HEK293T (cell line): ENCODE results near the gene VPS16.

ENCODE experiments used
- CTCF ChIA-PET: fragments of 350-600 bp; formaldehyde crosslinking; extraction: SDS; loops from one replicate; lab custom pipeline; 2021; ENCODE audit warnings: antibody characterized with exemption, inconsistent platforms; lab: Yijun Ruan, JAX
- POLR2A ChIA-PET: fragments of 350-600 bp; formaldehyde crosslinking; extraction: SDS; loops from one replicate; lab custom pipeline; 2020; ENCODE audit warnings: antibody characterized with exemption, inconsistent platforms; lab: Yijun Ruan, JAX
- DNase-seq: peaks from one replicate; pipeline ENCODE4 v3.0.0; 2012; ENCODE audit warnings: mixed read lengths; ENCODE audit errors: extremely low spot score
- ARNT ChIP-seq: fragments of 450-650 bp; IDR thresholded peaks from 2 replicates; pipeline ENCODE4 v1.6.1; 2017; ENCODE audit warnings: mild to moderate bottlenecking
- BHLHE40 ChIP-seq: fragments of 450-650 bp; IDR thresholded peaks from 2 replicates; pipeline ENCODE4 v1.6.1; 2016; ENCODE audit warnings: mild to moderate bottlenecking, moderate library complexity, borderline replicate concordance
- CTBP1 ChIP-seq: fragments of 450-650 bp; IDR thresholded peaks from 2 replicates; pipeline ENCODE4 v1.6.1; 2016; ENCODE audit warnings: borderline replicate concordance
- ELF4 ChIP-seq: fragments of 450-650 bp; IDR thresholded peaks from 2 replicates; pipeline ENCODE4 v1.6.1; 2017; ENCODE audit warnings: antibody characterized with exemption
- FOXA1 ChIP-seq: fragments of 450-650 bp; IDR thresholded peaks from 2 replicates; pipeline ENCODE4 v1.6.1; 2016; ENCODE audit warnings: mild to moderate bottlenecking
- FOXK2 ChIP-seq: fragments of 450-650 bp; IDR thresholded peaks from 2 replicates; pipeline ENCODE4 v1.6.1; 2016; ENCODE audit warnings: mild to moderate bottlenecking
- FOXM1 ChIP-seq: fragments of 450-650 bp; IDR thresholded peaks from 2 replicates; pipeline ENCODE4 v1.6.1; 2017; ENCODE audit warnings: mild to moderate bottlenecking, borderline replicate concordance
- HDGF ChIP-seq: fragments of 450-650 bp; IDR thresholded peaks from 2 replicates; pipeline ENCODE4 v1.6.1; 2017; ENCODE audit warnings: antibody characterized with exemption, borderline replicate concordance
- L3MBTL2 ChIP-seq: fragments of 450-650 bp; conservative IDR thresholded peaks from 2 replicates; pipeline ENCODE4 v1.6.1; 2016; ENCODE audit warnings: mild to moderate bottlenecking
- LEF1 ChIP-seq: fragments of 450-650 bp; IDR thresholded peaks from 2 replicates; pipeline ENCODE4 v1.6.1; 2017; ENCODE audit warnings: mild to moderate bottlenecking, borderline replicate concordance
- NFRKB ChIP-seq: fragments of 450-650 bp; IDR thresholded peaks from 2 replicates; pipeline ENCODE4 v1.6.1; 2016; ENCODE audit warnings: mild to moderate bottlenecking, moderate library complexity
- PKNOX1 ChIP-seq: fragments of 450-650 bp; IDR thresholded peaks from 2 replicates; pipeline ENCODE4 v1.6.1; 2016
- SP1 ChIP-seq: fragments of 450-650 bp; IDR thresholded peaks from 2 replicates; pipeline ENCODE4 v1.6.1; 2017
- SUZ12 ChIP-seq: fragments of 450-650 bp; IDR thresholded peaks from 2 replicates; pipeline ENCODE4 v1.6.1; 2016; ENCODE audit warnings: mild to moderate bottlenecking
- TARDBP ChIP-seq: fragments of 450-650 bp; IDR thresholded peaks from 2 replicates; pipeline ENCODE4 v1.6.1; 2016
- ZNF384 ChIP-seq: fragments of 450-650 bp; IDR thresholded peaks from 2 replicates; pipeline ENCODE4 v1.6.1; 2016

VPS16 gene

GRCh38 chr20:2799688-2800520 lies 40.6 kb upstream of the VPS16 start:
- ChIA-PET POLR2A (interaction anchor here (1.1 kb wide), 1 partner anchor 58 kb away, joined by 3 read pairs; no protein-coding TSS in a partner anchor), CTCF (no interaction called here)
- TF ChIP-seq PKNOX1 (no peak), FOXA1 (no peak), CTBP1 (no peak), SP1 (no peak), TARDBP (no peak), NFRKB (no peak), ZNF384 (no peak), BHLHE40 (no peak), ARNT (no peak)
- peak; percentile 5 for DNase-seq

GRCh38 chr20:2800521-2801285 lies 39.8 kb upstream of the VPS16 start, which contains the start of gene CPXM1:
TSS of gene CPXM1 (minus strand) at chr20:2800627. CDS start at chr20:2800572, 55 bp downstream.
- TF ChIP-seq LEF1 = no peak
- TF ChIP-seq FOXK2 = no peak
- TF ChIP-seq ARNT = no peak
- no peak for TF ChIP-seq TARDBP
- no peak for TF ChIP-seq HDGF
- no peak for TF ChIP-seq L3MBTL2
- no peak for TF ChIP-seq BHLHE40
- TF ChIP-seq SP1 = no peak
- no peak for TF ChIP-seq FOXA1
- TF ChIP-seq PKNOX1 = no peak
- TF ChIP-seq ZNF384 = no peak
- TF ChIP-seq ELF4 = no peak
- ChIA-PET CTCF (interaction anchor here (0.7 kb wide), 1 partner anchor 132 kb away, joined by 3 read pairs; no protein-coding TSS in a partner anchor), POLR2A (interaction anchor here (1.0 kb wide), 2 partner anchors 35 to 40 kb away, joined by 4 to 5 read pairs; partner anchors contain the start of genes PCED1A and VPS16)
- DNase-seq = no peak

DNA sequence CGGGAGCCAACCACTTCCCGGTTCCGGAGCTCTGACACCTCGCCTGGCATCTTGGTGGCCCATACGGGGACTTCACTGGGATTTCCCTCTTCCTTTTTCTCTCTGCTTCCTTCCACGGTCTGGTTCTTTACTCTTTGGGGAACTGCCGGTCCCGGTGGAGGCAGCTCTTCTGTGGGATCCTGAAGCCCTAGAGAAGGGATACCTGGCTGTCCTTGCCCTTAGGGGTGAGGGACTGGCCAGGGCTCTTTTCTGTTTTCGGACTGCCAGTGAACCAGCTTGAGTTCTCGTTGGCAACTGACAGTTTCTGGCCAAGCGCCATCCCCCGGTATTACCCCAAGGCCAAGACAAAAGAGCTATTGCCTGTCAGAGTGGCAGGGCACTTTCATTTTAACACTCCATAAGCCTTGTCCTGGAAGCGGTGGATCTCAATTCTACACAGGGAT lies 39.2 kb upstream of the VPS16 start:
- CTCF ChIA-PET = interaction anchor here (0.7 kb wide), 1 partner anchor 132 kb away, joined by 3 read pairs; no protein-coding TSS in a partner anchor
- no peak for TF ChIP-seq NFRKB
- TF ChIP-seq FOXA1 = no peak
- no peak for TF ChIP-seq HDGF
- TF ChIP-seq ARNT = no peak
- no peak for TF ChIP-seq ZNF384
- no peak for TF ChIP-seq LEF1
- no peak for TF ChIP-seq CTBP1
- no peak for TF ChIP-seq SP1
- TF ChIP-seq PKNOX1 = no peak
- TF ChIP-seq BHLHE40 = no peak
- TF ChIP-seq L3MBTL2 = no peak
- TF ChIP-seq ELF4 = no peak
- TF ChIP-seq FOXM1 = no peak
- TF ChIP-seq TARDBP = no peak
- TF ChIP-seq SUZ12 = no peak
- no peak for TF ChIP-seq FOXK2
- POLR2A ChIA-PET = interaction anchor here (1.0 kb wide), 2 partner anchors 34 to 39 kb away, joined by 4 to 5 read pairs; partner anchors contain the start of genes PCED1A and VPS16
- DNase-seq = no peak

DNA sequence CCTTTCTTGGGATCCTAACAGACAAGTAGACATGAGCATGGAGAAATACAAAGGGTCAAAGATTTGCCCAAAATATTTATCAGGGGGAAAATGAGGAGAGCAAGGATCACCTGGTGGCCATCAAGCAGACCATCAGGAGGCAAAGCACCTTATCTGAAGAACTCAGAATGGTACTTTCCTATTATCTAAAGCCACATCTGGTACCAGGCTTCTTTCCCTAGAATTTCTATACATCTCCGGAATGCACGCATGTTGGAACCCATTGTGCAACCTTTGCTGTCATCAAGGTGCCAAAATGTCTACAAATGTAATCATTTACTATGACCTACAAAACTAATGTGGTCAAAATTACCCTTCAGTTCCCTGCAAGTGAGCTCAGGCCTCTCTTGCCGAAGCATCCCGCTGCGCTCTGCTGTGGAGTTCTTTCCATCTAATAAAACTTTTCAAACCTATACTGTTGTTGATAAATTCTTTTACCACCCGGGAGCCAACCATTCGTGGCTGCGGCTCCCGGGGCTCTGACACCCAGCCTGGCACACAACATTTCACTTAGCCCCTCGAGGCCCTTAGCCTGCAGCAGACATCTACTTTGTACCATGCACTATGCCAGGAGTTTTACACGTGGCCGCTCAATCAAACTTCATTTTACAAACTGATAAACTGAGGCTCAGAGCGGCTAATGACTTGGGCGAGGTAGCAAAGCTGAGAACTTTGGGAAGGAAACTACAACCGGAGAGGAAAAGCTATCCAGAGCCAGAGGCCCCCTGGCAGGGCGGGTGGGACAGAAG lies 36.3 kb upstream of the VPS16 start:
- DNase-seq = no peak
- ChIA-PET POLR2A (no interaction called here), CTCF (no interaction called here)
- TF ChIP-seq SUZ12 = no peak
- no peak for TF ChIP-seq PKNOX1
- no peak for TF ChIP-seq SP1
- TF ChIP-seq BHLHE40 = no peak
- TF ChIP-seq FOXK2 = no peak
- TF ChIP-seq NFRKB = no peak
- TF ChIP-seq FOXA1 = no peak
- TF ChIP-seq ZNF384 = no peak
- no peak for TF ChIP-seq TARDBP
- no peak for TF ChIP-seq ARNT
- no peak for TF ChIP-seq L3MBTL2
- TF ChIP-seq LEF1 = no peak
- TF ChIP-seq CTBP1 = no peak
- no peak for TF ChIP-seq ELF4
